HG02798 (cell line): ENCODE results near the gene RAPGEF1.
"Not testable (repeated sequence)": the region's sequence is repeated elsewhere in the genome, so short reads cannot be mapped to it uniquely, and the experiment has no call there.

Experiments
- ATAC-seq: cut with Tn5 transposase; IDR thresholded peaks from one replicate; pipeline ENCODE4 v1.9.1; 2021; ENCODE audit warnings: mild to moderate bottlenecking; ENCODE audit not compliant: unreplicated experiment, poor library complexity

RAPGEF1 gene

GRCh38 chr9:131709010-131709770 lies 30.7 kb downstream of the RAPGEF1 start:
- ATAC-seq = not testable (repeated sequence)

GRCh38 chr9:131708226-131709002 lies 31.5 kb downstream of the RAPGEF1 start:
- ATAC-seq = no peak

- ATAC-seq = no peak
Observed at GRCh38 chr9:131707733-131708157, 32.1 kb downstream of the RAPGEF1 start.

- no peak for ATAC-seq
Observed at GRCh38 chr9:131707050-131707449, 32.8 kb downstream of the RAPGEF1 start.

- ATAC-seq = no peak
Observed at GRCh38 chr9:131706608-131706970, 33.3 kb downstream of the RAPGEF1 start.

- no peak for ATAC-seq
Observed at GRCh38 chr9:131704988-131705387, 34.9 kb downstream of the RAPGEF1 start.

- ATAC-seq = no peak
Observed at GRCh38 chr9:131704141-131704983, 35.5 kb downstream of the RAPGEF1 start.

- no peak for ATAC-seq
Observed at GRCh38 chr9:131703697-131704096, 36.2 kb downstream of the RAPGEF1 start.

GRCh38 chr9:131702911-131703310 lies 37.0 kb downstream of the RAPGEF1 start:
- ATAC-seq = no peak

- no peak for ATAC-seq
Observed at GRCh38 chr9:131701789-131702337, 38.0 kb downstream of the RAPGEF1 start.

- ATAC-seq = no peak
Observed at GRCh38 chr9:131701436-131701781, 38.5 kb downstream of the RAPGEF1 start.

GRCh38 chr9:131700765-131701435 lies 39.0 kb downstream of the RAPGEF1 start:
- no peak for ATAC-seq

GRCh38 chr9:131700076-131700475 lies 39.8 kb downstream of the RAPGEF1 start:
- no peak for ATAC-seq

- no peak for ATAC-seq
Observed at GRCh38 chr9:131698618-131698985, 41.3 kb downstream of the RAPGEF1 start.

GRCh38 chr9:131697908-131698617 lies 41.8 kb downstream of the RAPGEF1 start:
- ATAC-seq = no peak

- no peak for ATAC-seq
Observed at GRCh38 chr9:131697097-131697496, 42.8 kb downstream of the RAPGEF1 start.

- no peak for ATAC-seq
Observed at GRCh38 chr9:131695836-131696460, 43.9 kb downstream of the RAPGEF1 start.

GRCh38 chr9:131695366-131695765 lies 44.5 kb downstream of the RAPGEF1 start:
- no peak for ATAC-seq
